GM12878 (cell line): ENCODE results near the gene ARHGAP26. TPM values are rescaled to one million over a fixed set of nuclear protein-coding genes. Genes with fewer than 3 reads are reported as not detected.

Experiments used
- ATF7 ChIP-seq: fragments of 450-650 bp; IDR thresholded peaks from 2 replicates; pipeline ENCODE4 v1.6.1; 2016; ENCODE audit warnings: low read depth, mild to moderate bottlenecking
- BACH1 ChIP-seq: fragments of 450-650 bp; IDR thresholded peaks from 2 replicates; pipeline ENCODE4 v1.6.1; 2017; ENCODE audit warnings: mild to moderate bottlenecking, borderline replicate concordance
- CREM ChIP-seq: IDR thresholded peaks from 2 replicates; pipeline ENCODE4 v1.6.1; 2014; ENCODE audit warnings: antibody characterized with exemption, low read depth
- DPF2 ChIP-seq: fragments of 450-650 bp; IDR thresholded peaks from 2 replicates; pipeline ENCODE4 v1.6.1; 2017; ENCODE audit warnings: mild to moderate bottlenecking
- FOXM1 ChIP-seq: IDR thresholded peaks from 2 replicates; pipeline ENCODE4 v1.6.1; 2012; ENCODE audit warnings: low read depth, mild to moderate bottlenecking, inconsistent platforms, low read length, moderate library complexity
- MEF2B ChIP-seq: fragments of 450-650 bp; IDR thresholded peaks from 2 replicates; pipeline ENCODE4 v1.6.1; 2018; ENCODE audit warnings: mild to moderate bottlenecking, moderate library complexity; ENCODE audit not compliant: partially characterized antibody, poor library complexity, severe bottlenecking
- PRDM15 ChIP-seq: fragments of 450-650 bp; formaldehyde crosslinking; IDR thresholded peaks from 2 replicates; pipeline ENCODE4 v1.4.0; 2020; ENCODE audit warnings: mild to moderate bottlenecking, moderate library complexity
- RUNX3 ChIP-seq: IDR thresholded peaks from 2 replicates; pipeline ENCODE4 v1.6.1; 2012; ENCODE audit warnings: low read length, inconsistent platforms
- TCF7 ChIP-seq: IDR thresholded peaks from 2 replicates; pipeline ENCODE4 v1.6.1; 2014; ENCODE audit warnings: antibody characterized with exemption, borderline replicate concordance
- polyA plus RNA-seq, 11 experiments: library from polyadenylated mRNA; depleted of rRNA in 4 of 11; unstranded in 6 of 11; stranded (reverse) in 5 of 11; fragments of >200 nt; fragmentation: Nextera tagmentation in 4 of 11; fragmentation: Illumina TruSeq in 1 of 11; extraction: Ambion mirVana in 4 of 11; extraction: Trizol in 1 of 11; gene quantifications; 1 replicate in 1 of 11; 2 replicates in 10 of 11; pipeline versions ENCODE4 v1.2.1 to v1.2.3, GENCODE V29; 2011 to 2016; ENCODE audit warnings: inconsistent platforms in 2 of 11, missing spikeins in 2 of 11, low read depth in 1 of 11
- total RNA-seq, 4 experiments: library from RNA; depleted of rRNA in 3 of 4; stranded (reverse); fragments of >200 nt in 3 of 4; fragmentation: Illumina TruSeq in 1 of 4; extraction: Trizol in 1 of 4; gene quantifications; 2 replicates each; pipeline versions ENCODE4 v1.2.1 to v1.2.3, GENCODE V29; 2013 to 2021
- TF ChIP-seq, protein P1 (sequence below): IDR thresholded peaks from 2 replicates; pipeline ENCODE4 v1.6.1; 2012; ENCODE audit warnings: improper control_type of control experiment, low read depth, low read length; ENCODE audit not compliant: insufficient replicate concordance

ARHGAP26 gene
- total and polyA plus RNA-seq, 10 of the 15 experiments (the other 5 are each of a cell fraction or from before 2014, with no cell fraction given) = 9.4 to 41.5 (median 19.3) TPM

- TF ChIP-seq, protein P1, sequence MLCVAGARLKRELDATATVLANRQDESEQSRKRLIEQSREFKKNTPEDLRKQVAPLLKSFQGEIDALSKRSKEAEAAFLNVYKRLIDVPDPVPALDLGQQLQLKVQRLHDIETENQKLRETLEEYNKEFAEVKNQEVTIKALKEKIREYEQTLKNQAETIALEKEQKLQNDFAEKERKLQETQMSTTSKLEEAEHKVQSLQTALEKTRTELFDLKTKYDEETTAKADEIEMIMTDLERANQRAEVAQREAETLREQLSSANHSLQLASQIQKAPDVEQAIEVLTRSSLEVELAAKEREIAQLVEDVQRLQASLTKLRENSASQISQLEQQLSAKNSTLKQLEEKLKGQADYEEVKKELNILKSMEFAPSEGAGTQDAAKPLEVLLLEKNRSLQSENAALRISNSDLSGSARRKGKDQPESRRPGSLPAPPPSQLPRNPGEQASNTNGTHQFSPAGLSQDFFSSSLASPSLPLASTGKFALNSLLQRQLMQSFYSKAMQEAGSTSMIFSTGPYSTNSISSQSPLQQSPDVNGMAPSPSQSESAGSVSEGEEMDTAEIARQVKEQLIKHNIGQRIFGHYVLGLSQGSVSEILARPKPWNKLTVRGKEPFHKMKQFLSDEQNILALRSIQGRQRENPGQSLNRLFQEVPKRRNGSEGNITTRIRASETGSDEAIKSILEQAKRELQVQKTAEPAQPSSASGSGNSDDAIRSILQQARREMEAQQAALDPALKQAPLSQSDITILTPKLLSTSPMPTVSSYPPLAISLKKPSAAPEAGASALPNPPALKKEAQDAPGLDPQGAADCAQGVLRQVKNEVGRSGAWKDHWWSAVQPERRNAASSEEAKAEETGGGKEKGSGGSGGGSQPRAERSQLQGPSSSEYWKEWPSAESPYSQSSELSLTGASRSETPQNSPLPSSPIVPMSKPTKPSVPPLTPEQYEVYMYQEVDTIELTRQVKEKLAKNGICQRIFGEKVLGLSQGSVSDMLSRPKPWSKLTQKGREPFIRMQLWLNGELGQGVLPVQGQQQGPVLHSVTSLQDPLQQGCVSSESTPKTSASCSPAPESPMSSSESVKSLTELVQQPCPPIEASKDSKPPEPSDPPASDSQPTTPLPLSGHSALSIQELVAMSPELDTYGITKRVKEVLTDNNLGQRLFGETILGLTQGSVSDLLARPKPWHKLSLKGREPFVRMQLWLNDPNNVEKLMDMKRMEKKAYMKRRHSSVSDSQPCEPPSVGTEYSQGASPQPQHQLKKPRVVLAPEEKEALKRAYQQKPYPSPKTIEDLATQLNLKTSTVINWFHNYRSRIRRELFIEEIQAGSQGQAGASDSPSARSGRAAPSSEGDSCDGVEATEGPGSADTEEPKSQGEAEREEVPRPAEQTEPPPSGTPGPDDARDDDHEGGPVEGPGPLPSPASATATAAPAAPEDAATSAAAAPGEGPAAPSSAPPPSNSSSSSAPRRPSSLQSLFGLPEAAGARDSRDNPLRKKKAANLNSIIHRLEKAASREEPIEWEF = peak; percentile 31
- TF ChIP-seq RUNX3 (peak; percentile 77), FOXM1 (peak; percentile 78; the same call in 1 of the 2 replicates), TCF7 (peak; percentile 64; the same call in 1 of the 2 replicates), BACH1 (no peak), PRDM15 (CRISPR knock-in tag) (no peak), CREM (peak; percentile 44; the same call in 1 of the 2 replicates), MEF2B (peak; percentile 48), ATF7 (0 out of 2 replicates have a peak, but pooled peaks have one; percentile 21), DPF2 (0 out of 2 replicates have a peak, but pooled peaks have one; percentile 23)
- TF ChIP-seq, all 136 proteins: peak for 25
These were observed 481.0 kb downstream of the ARHGAP26 start (continued) for GRCh38 chr5:143251190-143251589.
